ENCODE results near the gene CNOT6. TPM values are rescaled to one million over a fixed set of nuclear protein-coding genes. Genes with fewer than 3 reads are reported as not detected.

CNOT6 gene
- total and polyA plus RNA-seq, 4 donors, result 1.4 to 25.0 (median 4.2) TPM

- H3K9me3 ChIP-seq (ENCODE audit: control insufficient read depth in 4 of 4, low read length in 3 of 4), result no peaks in the 10 kb centered on the region
- WGBS, result 81% methylated on average over 15 of the region's 15 CpGs
- no peaks in the 10 kb centered on the region for H3K27me3 ChIP-seq (ENCODE audit: control insufficient read depth in 4 of 4, insufficient read depth in 4 of 4, low read length in 3 of 4)
- no peak overlapping the region for H3K4me3 ChIP-seq (ENCODE audit: low read depth in 1 of 3, low read length in 3 of 3)
- TF ChIP-seq RAD21 (IDR thresholded peaks at IDR 0.05), result no peak
- TF ChIP-seq REST (IDR thresholded peaks at IDR 0.05), result no peak
- TF ChIP-seq FOXA1 (IDR thresholded peaks at IDR 0.05), result no peak
- no peak for TF ChIP-seq ATF3 (IDR thresholded peaks at IDR 0.05)
- TF ChIP-seq CTCF (IDR thresholded peaks at IDR 0.05; ENCODE audit: low read depth, low read length, missing input control), result no peak
- TF ChIP-seq NR2F2 (IDR thresholded peaks at IDR 0.05), result no peak
- DNase-seq (ENCODE audit: low spot score), result no peak
- H3K9ac ChIP-seq (ENCODE audit: low read depth in 1 of 2, low read length in 2 of 2), result no peak overlapping the region
- no peak overlapping the region for H3K27ac ChIP-seq (ENCODE audit: low read depth in 1 of 2, low read length in 2 of 2)
- no peaks in the 10 kb centered on the region for H3K4me1 ChIP-seq (ENCODE audit: control insufficient read depth in 4 of 4, insufficient read depth in 4 of 4, low read length in 3 of 4)
- H3K36me3 ChIP-seq (ENCODE audit: control insufficient read depth in 4 of 4, insufficient read depth in 3 of 4, low read depth in 1 of 4, low read length in 3 of 4), result no peaks in the 10 kb centered on the region
Observed at GRCh38 chr5:180612683-180613082, 118.5 kb downstream of the CNOT6 start.

GRCh38 chr5:180613188-180613813 lies 119.1 kb downstream of the CNOT6 start:
- no peak for DNase-seq (ENCODE audit: low spot score)
- Histone ChIP-seq H3K27ac (ENCODE audit: low read depth in 1 of 2, low read length in 2 of 2) (no peak overlapping the region), H3K27me3 (ENCODE audit: control insufficient read depth in 4 of 4, insufficient read depth in 4 of 4, low read length in 3 of 4) (no peaks in the 10 kb centered on the region), H3K36me3 (ENCODE audit: control insufficient read depth in 4 of 4, insufficient read depth in 3 of 4, low read depth in 1 of 4, low read length in 3 of 4) (no peaks in the 10 kb centered on the region), H3K4me1 (ENCODE audit: control insufficient read depth in 4 of 4, insufficient read depth in 4 of 4, low read length in 3 of 4) (no peaks in the 10 kb centered on the region), H3K9ac (ENCODE audit: low read depth in 1 of 2, low read length in 2 of 2) (no peak overlapping the region), H3K9me3 (ENCODE audit: control insufficient read depth in 4 of 4, low read length in 3 of 4) (no peaks in the 10 kb centered on the region), H3K4me3 (ENCODE audit: low read depth in 1 of 3, low read length in 3 of 3) (no peak overlapping the region)
- WGBS, result 70% methylated on average over 19 of the region's 19 CpGs
- TF ChIP-seq HNF4G (IDR thresholded peaks at IDR 0.05) (no peak), GABPA (IDR thresholded peaks at IDR 0.05 in 1 of 2, conservative IDR thresholded peaks at IDR 0.05 in 1 of 2) (no peak), ZBTB33 (IDR thresholded peaks at IDR 0.05) (no peak)
